GM18526 (cell line): ENCODE results near the gene FXYD6.

ENCODE experiments used
- POLR2A ChIP-seq: IDR thresholded peaks from 3 replicates; pipeline ENCODE4 v1.6.1; 2011; ENCODE audit not compliant: insufficient read length; ENCODE audit errors: extremely low read depth

Gene FXYD6

GRCh38 chr11:117855912-117856651 is 20.4 kb downstream of the FXYD6 start:
- TF ChIP-seq POLR2A = no peak

- no peak for TF ChIP-seq POLR2A
Observed at GRCh38 chr11:117855186-117855845, 21.1 kb downstream of the FXYD6 start.

GRCh38 chr11:117852309-117852708 is 24.1 kb downstream of the FXYD6 start:
- TF ChIP-seq POLR2A = no peak

- no peak for TF ChIP-seq POLR2A
Observed at GRCh38 chr11:117851852-117852251, 24.6 kb downstream of the FXYD6 start.

GRCh38 chr11:117851106-117851505 is 25.4 kb downstream of the FXYD6 start:
- no peak for TF ChIP-seq POLR2A

GRCh38 chr11:117849781-117850414 is 26.6 kb downstream of the FXYD6 start:
- no peak for TF ChIP-seq POLR2A

GRCh38 chr11:117843666-117844484 is 32.6 kb downstream of the FXYD6 start:
- no peak for TF ChIP-seq POLR2A

- TF ChIP-seq POLR2A = no peak
Observed at GRCh38 chr11:117842131-117842941, 34.1 kb downstream of the FXYD6 start.

- no peak for TF ChIP-seq POLR2A
Observed at GRCh38 chr11:117841551-117842031, 34.9 kb downstream of the FXYD6 start.

- no peak for TF ChIP-seq POLR2A
Observed at GRCh38 chr11:117840881-117841550, 35.4 kb downstream of the FXYD6 start.

- TF ChIP-seq POLR2A = no peak
Observed at GRCh38 chr11:117839936-117840813, 36.3 kb downstream of the FXYD6 start.

- no peak for TF ChIP-seq POLR2A
Observed at GRCh38 chr11:117839380-117839881, 37.0 kb downstream of the FXYD6 start.

- TF ChIP-seq POLR2A = no peak
Observed at GRCh38 chr11:117838901-117839300, 37.6 kb downstream of the FXYD6 start.
